IPS-18c (cell line): Measurements from ENCODE around the gene EEF1AKMT3.

ENCODE experiments used
- H3K4me3 ChIP-seq: 2 replicates; pipeline ENCODE4 v1.7.0; 2013; ENCODE audit warnings: low read depth, mild to moderate bottlenecking, low read length, moderate library complexity; ENCODE audit not compliant: insufficient read depth
- H3K9me3 ChIP-seq: one replicate; pipeline ENCODE4 v1.6.1; 2013; ENCODE audit warnings: mild to moderate bottlenecking, low read length, moderate library complexity; ENCODE audit not compliant: control insufficient read depth, insufficient read depth

Gene EEF1AKMT3

GRCh38 chr12:57732726-57733593 lies 39.5 kb upstream of the EEF1AKMT3 start:
- Histone ChIP-seq H3K9me3 (no peaks in the 10 kb centered on the region), H3K4me3 (no peak overlapping the region)

DNA sequence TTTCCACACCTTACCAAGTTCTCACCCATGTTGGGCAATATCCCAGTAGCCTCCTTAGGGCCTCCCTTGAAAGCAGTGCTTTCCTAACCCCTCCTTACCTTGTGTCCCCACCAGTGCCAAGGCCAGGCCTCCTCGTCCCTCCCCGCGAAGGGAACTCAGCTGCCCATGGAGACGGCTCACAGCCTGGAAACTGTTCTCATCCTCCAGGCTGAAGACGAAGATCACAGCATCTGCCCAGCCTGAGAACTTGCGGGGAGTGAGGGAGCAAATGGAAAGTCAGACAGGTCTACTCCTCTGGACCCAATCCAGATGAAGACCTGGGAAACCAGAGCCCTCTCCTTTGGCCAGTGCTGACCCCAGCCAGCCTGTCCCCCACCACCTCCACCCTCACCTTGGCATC lies 38.5 kb upstream of the EEF1AKMT3 start:
- no peak overlapping the region for H3K4me3 ChIP-seq

GRCh38 chr12:57734591-57734990 lies 37.8 kb upstream of the EEF1AKMT3 start:
- no peak overlapping the region for H3K4me3 ChIP-seq
- no peaks in the 10 kb centered on the region for H3K9me3 ChIP-seq

More for the DNA sequence above, 38.5 kb upstream of the EEF1AKMT3 start:
- no peaks in the 10 kb centered on the region for H3K9me3 ChIP-seq

DNA sequence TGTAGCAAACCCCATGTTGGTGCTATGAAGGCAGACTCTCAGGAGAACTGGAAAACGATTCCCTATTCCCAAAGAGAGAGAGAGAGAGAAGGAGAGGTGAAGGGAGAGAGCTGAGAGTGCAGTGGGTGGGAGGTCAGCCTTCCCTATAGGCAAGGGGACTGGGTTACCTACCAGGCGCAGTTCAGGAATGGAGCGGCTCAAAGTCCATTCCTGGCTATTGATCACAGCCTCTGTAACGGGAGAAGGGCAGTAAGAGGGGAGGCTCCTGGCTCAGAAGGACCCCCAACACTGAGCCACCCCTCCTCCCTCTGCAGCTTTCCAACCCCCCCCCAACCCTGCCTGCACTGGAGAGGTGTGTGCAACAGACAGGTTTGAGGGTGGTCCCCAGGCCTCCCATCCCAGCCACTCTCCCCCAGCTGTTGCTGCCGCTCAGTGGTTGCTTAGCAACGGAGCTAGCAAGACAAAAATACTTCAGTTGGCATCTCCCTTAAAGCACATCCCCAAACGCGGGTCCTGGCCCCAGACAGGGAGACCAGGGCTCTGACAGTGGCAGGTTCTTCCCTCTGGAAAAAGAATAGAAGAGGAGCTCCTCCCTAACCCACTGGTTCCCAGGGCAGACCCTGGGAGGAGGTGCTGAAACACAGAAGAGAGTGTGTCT lies 37.1 kb upstream of the EEF1AKMT3 start:
- Histone ChIP-seq H3K4me3 (no peak overlapping the region), H3K9me3 (no peaks in the 10 kb centered on the region)

DNA sequence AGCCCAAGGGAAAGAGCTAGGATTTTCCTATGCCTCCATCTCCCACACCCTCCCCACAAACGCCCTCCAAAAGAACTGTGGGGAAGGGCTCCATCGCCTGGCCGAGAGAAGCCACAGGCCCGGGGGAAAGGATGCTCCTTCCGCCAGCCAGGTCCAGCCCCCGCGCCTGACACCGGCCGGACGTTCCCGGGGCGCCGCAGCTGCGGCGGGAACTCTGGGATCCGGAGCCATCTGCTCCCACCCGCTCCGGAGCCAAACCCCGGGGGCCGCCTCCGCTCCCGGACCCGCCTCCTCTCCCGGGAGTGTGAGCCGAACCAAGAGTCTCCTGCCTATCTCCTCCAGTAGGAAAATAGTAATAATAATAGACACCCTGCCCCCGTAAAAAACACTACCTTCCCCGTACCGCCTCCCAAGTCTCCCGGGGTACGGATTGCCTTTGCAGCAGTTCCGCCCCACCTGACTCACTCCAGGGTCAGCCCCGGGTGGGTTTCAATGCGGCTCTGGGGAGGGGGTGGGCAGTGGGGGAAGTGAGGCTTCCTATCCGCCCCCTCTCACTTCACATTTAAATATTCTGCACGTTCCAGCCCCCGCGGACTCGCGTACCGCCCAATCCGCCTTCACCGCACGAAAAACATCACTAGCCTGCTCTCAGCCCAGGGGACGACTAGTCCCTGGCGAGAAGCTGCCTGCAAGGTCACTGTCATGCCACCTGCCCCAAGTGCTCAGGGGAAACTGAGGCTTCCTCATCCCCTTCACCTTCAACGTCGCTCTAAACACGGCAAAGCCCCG lies 36.3 kb upstream of the EEF1AKMT3 start:
- no peaks in the 10 kb centered on the region for H3K9me3 ChIP-seq
- peak overlapping the region; percentile 53 for H3K4me3 ChIP-seq

DNA sequence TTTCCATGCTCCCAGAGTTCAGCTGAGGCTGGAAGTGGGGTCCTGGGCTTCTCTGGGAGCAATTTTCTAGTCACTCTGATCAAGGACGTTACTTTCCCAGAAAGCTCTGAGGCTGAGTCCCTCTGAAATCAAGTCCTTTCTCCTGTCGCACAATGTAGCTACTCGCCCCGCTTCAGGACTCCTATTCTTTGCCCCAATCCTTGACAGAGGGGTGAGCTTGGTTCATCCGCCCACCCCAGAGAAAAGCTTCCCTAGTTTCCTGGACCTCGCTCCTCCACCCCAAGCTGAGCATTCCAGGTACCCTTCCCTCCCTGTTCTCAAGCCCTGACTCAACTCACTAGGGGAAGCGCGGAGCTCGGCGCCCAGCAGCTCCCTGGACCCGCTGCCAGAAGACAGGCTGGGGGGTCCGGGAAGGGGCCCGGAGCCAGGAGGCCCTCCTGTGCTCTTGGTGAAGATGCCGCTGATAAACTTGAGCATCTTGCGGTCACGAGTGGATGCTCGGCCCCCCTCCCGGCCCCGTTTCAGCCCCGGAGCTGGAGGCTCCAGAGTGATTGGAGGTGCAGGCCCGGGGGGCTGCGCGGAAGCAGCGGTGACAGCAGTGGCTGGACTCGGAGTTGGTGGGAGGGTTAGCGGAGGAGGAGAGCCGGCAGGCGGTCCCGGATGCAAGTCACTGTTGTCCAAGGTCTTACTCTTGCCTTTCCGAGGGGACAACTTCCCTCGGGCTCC lies 35.5 kb upstream of the EEF1AKMT3 start:
- Histone ChIP-seq H3K9me3 (no peaks in the 10 kb centered on the region), H3K4me3 (peak overlapping the region; percentile 53)

DNA sequence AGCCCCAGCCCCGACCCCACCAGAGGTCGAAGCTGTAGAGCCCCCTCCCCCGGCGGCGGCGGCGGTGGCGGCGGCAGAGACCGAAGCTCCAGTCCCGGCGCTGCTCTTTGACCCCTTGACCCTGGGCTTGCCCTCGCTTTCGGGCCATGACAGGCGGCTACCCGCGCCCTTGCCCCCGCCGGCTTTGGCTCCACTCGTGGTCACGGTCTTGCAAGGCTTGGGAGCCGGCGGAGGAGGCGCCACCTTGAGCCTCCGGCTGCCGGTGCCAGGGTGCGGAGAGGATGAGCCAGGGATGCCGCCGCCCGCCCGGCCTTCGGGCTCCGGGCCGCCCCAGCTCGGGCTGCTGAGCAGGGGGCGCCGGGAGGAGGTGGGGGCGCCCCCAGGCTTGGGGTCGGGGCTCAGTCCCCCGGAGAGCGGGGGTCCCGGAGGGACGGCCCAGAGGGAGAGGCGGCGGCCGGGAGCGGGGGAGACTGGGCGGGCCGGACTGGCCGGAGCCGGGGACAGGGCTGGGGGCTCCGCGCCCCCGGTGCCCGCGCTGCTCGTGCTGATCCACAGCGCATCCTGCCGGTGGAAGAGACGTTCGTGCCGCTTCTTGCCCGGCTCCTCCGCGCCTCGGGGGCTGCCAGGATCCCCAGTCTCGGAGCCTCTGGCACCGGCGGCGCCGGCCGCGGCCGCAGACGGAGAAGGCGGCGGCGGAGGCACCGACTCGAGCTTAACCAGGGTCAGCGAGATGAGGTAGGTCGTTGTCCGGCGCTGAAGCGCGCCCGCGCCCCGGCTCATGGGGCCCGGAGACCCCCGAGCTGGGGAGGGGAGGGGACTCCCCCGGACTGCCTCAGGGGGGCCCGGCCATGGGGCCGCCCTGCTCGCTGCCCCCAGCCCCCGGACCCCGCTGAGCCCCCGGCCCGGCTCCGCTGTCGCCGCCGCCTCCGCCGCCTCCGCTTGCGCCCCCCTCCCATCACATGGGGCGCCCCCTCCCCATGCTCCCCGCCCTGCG lies 34.6 kb upstream of the EEF1AKMT3 start:
- no peaks in the 10 kb centered on the region for H3K9me3 ChIP-seq
- peak overlapping the region; percentile 53 for H3K4me3 ChIP-seq

GRCh38 chr12:57738661-57739237 lies 33.7 kb upstream of the EEF1AKMT3 start, which contains the start of gene AGAP2:
Gene AGAP2, minus strand, starts transcription at chr12:57738742. Its CDS starts 496 bp downstream, at chr12:57738246.
- peak within 1 kb of the TSS; percentile 53 for H3K4me3 ChIP-seq

DNA sequence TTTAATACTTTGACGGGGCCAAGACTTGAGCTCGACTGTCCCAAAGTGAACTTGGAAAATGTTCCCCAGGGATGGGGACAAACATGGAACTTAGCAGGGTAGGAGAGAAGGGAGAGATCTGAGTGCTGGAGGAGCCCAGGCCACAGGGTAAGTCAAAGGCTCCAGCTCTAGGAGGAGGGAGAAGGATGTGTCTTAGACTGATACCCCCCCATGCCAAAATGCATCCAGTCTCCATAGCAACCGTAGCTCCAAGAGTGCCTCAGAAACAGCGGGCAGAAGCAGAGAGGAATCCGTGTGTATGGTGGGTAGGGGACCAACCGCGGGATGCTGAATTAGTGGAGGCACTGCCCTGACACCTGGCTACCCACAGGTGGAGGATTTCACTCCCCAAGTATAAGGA lies 33.0 kb upstream of the EEF1AKMT3 start:
- Histone ChIP-seq H3K4me3 (no peak overlapping the region), H3K9me3 (no peaks in the 10 kb centered on the region)

More at GRCh38 chr12:57738661-57739237, 33.7 kb upstream of the EEF1AKMT3 start, which contains the start of gene AGAP2:
- H3K9me3 ChIP-seq = no peaks in the 10 kb centered on the region

GRCh38 chr12:57739914-57740538 lies 32.4 kb upstream of the EEF1AKMT3 start:
- Histone ChIP-seq H3K4me3 (no peak overlapping the region), H3K9me3 (no peaks in the 10 kb centered on the region)

GRCh38 chr12:57740656-57741412 lies 31.6 kb upstream of the EEF1AKMT3 start:
- no peaks in the 10 kb centered on the region for H3K9me3 ChIP-seq
- no peak overlapping the region for H3K4me3 ChIP-seq

DNA sequence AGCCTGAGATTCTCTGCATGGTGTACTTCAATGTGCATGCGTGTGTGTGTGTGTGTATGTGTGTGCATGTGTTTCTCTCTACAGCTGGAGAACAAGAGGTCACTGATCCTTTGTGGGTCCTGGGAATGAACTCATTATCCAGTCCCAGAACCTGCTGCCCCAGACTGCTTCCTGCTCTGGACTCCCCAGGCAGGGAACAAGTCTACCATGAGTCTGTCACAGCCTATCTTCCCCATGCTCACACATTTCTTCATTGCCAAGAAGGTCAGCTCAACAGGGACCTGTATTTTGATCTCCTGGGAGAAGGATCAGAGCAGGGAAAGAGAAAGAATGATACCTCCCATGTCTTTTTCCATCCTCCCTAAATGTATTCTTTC lies 31.0 kb upstream of the EEF1AKMT3 start:
- H3K9me3 ChIP-seq = no peaks in the 10 kb centered on the region
- H3K4me3 ChIP-seq = no peak overlapping the region

DNA sequence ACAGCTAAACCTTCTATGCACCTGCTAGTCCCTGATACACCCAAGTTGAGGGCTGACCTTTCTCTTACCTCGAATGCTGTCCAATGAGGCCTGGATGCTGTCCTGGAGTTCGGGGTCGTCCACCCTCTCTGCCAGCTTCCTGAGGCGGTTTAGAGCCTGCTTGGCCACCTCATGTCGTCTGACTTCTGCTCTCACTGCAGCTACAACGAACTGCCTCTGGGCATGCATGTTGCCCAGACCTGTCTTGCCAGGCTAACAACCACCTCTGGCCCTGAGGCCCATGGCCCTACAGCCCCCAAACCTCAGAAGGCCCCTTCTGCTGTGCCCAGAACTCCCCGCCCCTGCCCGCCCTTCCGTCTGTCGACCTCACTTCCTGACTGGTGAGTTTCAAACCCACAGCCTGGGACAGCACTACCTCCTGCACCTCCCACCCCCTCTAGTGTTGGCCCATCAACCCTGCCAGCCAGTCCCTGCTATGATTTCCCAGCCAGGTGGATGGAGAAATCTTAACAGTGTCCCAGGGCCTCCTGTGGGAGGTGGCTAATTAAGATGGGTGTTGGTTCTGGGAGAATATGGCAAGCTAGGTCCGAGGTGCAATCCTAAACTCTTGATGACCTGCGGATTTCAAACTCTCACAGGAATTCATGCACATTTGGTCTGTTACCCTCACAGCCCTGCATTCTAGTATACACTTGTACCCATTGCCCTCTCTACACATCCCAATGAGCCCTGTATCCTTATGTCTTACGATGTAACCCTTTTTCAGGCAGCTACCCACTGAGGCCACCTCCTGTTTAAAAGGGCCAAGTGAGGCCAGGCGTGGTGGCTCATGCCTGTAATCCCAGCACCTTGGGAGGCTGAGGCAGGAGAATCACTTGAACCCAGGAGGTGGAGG lies 30.3 kb upstream of the EEF1AKMT3 start:
- H3K4me3 ChIP-seq = no peak overlapping the region
- no peaks in the 10 kb centered on the region for H3K9me3 ChIP-seq

GRCh38 chr12:57743769-57744168 lies 28.6 kb upstream of the EEF1AKMT3 start:
- H3K4me3 ChIP-seq = no peak overlapping the region
- no peaks in the 10 kb centered on the region for H3K9me3 ChIP-seq
